Measurements from ENCODE around the gene PRKRIP1.
"Not testable (repeated sequence)": the region's sequence is repeated elsewhere in the genome, so short reads cannot be mapped to it uniquely, and the experiment has no call there.

PRKRIP1 gene

GRCh38 chr7:102395873-102396709 is at the start of gene PRKRIP1:
Gene PRKRIP1, plus strand, starts transcription at chr7:102396363. Its CDS starts 49 bp downstream, at chr7:102396412.
- in situ Hi-C loops (cut with HindIII; ENCODE audit: low sequenced_read_pairs) = loop anchor here (10.0 kb wide), 1 partner anchor 111 kb away; the partner anchor contains the start of gene SH2B2

- in situ Hi-C loops (cut with HindIII; ENCODE audit: low sequenced_read_pairs) = not testable (repeated sequence)
These were observed 49.2 kb upstream of the PRKRIP1 start for GRCh38 chr7:102346983-102347382.

- in situ Hi-C loops (cut with HindIII; ENCODE audit: low sequenced_read_pairs) = not testable (repeated sequence)
These were observed 39.8 kb upstream of the PRKRIP1 start, which contains the start of gene SPDYE6 for GRCh38 chr7:102356344-102356743. Gene SPDYE6, minus strand, starts transcription at chr7:102356444. Its CDS starts 421 bp downstream, at chr7:102356023.

GRCh38 chr7:102363549-102364393 is 32.4 kb upstream of the PRKRIP1 start:
- in situ Hi-C loops (cut with HindIII; ENCODE audit: low sequenced_read_pairs) = not testable (repeated sequence)

- in situ Hi-C loops (cut with HindIII; ENCODE audit: low sequenced_read_pairs) = not testable (repeated sequence)
These were observed 31.7 kb upstream of the PRKRIP1 start for GRCh38 chr7:102364394-102364886.

- in situ Hi-C loops (cut with HindIII; ENCODE audit: low sequenced_read_pairs) = not testable (repeated sequence)
These were observed 30.8 kb upstream of the PRKRIP1 start for GRCh38 chr7:102365390-102365789.

- in situ Hi-C loops (cut with HindIII; ENCODE audit: low sequenced_read_pairs) = not testable (repeated sequence)
These were observed 26.1 kb upstream of the PRKRIP1 start for GRCh38 chr7:102370038-102370437.

- in situ Hi-C loops (cut with HindIII; ENCODE audit: low sequenced_read_pairs) = not testable (repeated sequence)
These were observed 23.4 kb upstream of the PRKRIP1 start for GRCh38 chr7:102372796-102373195.

GRCh38 chr7:102376964-102377466 is 19.1 kb upstream of the PRKRIP1 start:
- in situ Hi-C loops (cut with HindIII; ENCODE audit: low sequenced_read_pairs) = no loop called here

GRCh38 chr7:102380837-102381236 is 15.3 kb upstream of the PRKRIP1 start:
- in situ Hi-C loops (cut with HindIII; ENCODE audit: low sequenced_read_pairs) = not testable (repeated sequence)

- in situ Hi-C loops (cut with HindIII; ENCODE audit: low sequenced_read_pairs) = not testable (repeated sequence)
These were observed 14.3 kb upstream of the PRKRIP1 start for GRCh38 chr7:102381696-102382425.

GRCh38 chr7:102387064-102387463 is 9.1 kb upstream of the PRKRIP1 start:
- in situ Hi-C loops (cut with HindIII; ENCODE audit: low sequenced_read_pairs) = no loop called here

- in situ Hi-C loops (cut with HindIII; ENCODE audit: low sequenced_read_pairs) = loop anchor here (10.0 kb wide), 1 partner anchor 105 kb away; the partner anchor contains the start of gene SH2B2
These were observed 6.4 kb upstream of the PRKRIP1 start for GRCh38 chr7:102389810-102390209.

- in situ Hi-C loops (cut with HindIII; ENCODE audit: low sequenced_read_pairs) = loop anchor here (10.0 kb wide), 1 partner anchor 106 kb away; the partner anchor contains the start of gene SH2B2
These were observed 5.3 kb upstream of the PRKRIP1 start for GRCh38 chr7:102390697-102391484.

GRCh38 chr7:102392330-102392729 is 3.8 kb upstream of the PRKRIP1 start:
- in situ Hi-C loops (cut with HindIII; ENCODE audit: low sequenced_read_pairs) = loop anchor here (10.0 kb wide), 1 partner anchor 108 kb away; the partner anchor contains the start of gene SH2B2

GRCh38 chr7:102393467-102393866 is 2.7 kb upstream of the PRKRIP1 start:
- in situ Hi-C loops (cut with HindIII; ENCODE audit: low sequenced_read_pairs) = loop anchor here (10.0 kb wide), 1 partner anchor 109 kb away; the partner anchor contains the start of gene SH2B2

- in situ Hi-C loops (cut with HindIII; ENCODE audit: low sequenced_read_pairs) = loop anchor here (10.0 kb wide), 1 partner anchor 111 kb away; the partner anchor contains the start of gene SH2B2
These were observed 631 bp upstream of the PRKRIP1 start for GRCh38 chr7:102395592-102395872.

- in situ Hi-C loops (cut with HindIII; ENCODE audit: low sequenced_read_pairs) = loop anchor here (10.0 kb wide), 1 partner anchor 112 kb away; the partner anchor contains the start of gene SH2B2
These were observed 502 bp downstream of the PRKRIP1 start for GRCh38 chr7:102396710-102397019.

GRCh38 chr7:102398543-102398942 is 2.4 kb downstream of the PRKRIP1 start:
- in situ Hi-C loops (cut with HindIII; ENCODE audit: low sequenced_read_pairs) = loop anchor here (10.0 kb wide), 1 partner anchor 114 kb away; the partner anchor contains the start of gene SH2B2
